NCI-H1092 treated with DMSO at 0.1 percent for 48 hours (cell line): ENCODE data around the gene TXK.

Source experiments
- DNase-seq: peaks from one replicate; lab custom pipeline; 2025; lab: John Stamatoyannopoulos, UW

The TXK gene

DNA sequence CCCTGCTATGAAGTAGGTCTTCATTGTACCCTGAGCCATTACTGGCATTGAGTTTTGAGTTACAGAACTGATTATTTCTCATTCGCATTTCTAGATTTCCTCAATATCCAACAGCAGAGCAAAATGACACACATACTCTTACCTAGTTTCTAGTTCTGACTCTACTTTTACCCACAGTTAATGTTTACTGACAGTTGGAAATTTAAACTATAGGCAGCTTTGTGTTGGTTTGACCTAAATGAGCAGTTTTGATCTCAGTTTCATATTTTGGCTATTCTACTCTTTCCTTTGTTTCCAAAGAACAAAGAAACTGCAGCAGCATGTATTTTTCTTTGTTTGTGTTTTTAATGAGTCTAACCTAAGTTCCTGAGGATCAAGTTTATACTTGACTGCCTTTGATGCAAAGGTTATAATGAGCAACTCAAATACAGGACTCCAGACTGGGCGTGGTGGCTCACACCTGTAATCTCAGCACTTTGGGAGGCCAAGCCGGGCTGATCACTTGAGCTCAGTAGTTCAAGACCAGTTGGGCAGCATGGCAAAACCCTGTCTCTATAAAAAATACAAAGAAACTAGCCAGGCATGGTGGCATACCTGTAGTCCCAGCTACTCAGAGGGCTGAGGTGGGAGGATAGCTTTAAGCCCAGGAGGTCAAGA is 30.4 kb downstream of the TXK start:
- no peak for DNase-seq

DNA sequence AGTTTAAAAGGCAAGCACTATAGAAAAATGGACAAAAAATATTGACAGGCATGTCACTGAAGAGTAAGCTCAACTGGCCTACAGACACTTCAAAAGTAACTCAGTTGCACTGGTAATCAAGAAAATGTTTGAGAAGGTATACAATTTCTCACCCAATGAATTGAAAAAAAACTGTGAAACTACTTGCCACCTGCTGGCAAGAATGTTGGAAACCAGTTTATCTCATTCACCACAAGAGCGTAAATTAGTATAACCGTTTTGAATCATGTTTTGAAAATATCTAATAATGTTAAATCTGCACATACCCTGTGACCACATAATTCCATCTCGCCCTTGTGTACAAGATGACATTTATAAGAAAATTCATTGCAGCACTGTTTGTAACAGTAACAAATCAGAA is 31.7 kb downstream of the TXK start:
- no peak for DNase-seq

DNA sequence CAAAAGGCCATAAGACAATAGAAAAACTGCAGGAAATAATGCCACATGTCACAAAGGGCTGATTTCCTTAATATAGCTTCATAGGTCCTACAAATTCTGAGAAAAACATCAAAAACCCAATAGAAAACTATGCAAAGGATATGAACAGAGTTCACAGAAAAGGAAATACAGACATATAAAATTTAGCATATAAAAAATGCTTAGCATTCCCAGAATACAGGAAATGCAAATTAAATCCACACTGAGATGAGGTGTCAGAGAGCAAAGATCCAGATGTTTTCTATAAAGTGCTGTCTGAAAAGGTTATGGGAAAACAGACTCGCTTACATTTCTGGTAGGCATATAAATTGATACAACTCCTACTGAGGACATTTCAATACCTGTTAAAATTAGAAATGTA is 33.8 kb downstream of the TXK start:
- no peak for DNase-seq

DNA sequence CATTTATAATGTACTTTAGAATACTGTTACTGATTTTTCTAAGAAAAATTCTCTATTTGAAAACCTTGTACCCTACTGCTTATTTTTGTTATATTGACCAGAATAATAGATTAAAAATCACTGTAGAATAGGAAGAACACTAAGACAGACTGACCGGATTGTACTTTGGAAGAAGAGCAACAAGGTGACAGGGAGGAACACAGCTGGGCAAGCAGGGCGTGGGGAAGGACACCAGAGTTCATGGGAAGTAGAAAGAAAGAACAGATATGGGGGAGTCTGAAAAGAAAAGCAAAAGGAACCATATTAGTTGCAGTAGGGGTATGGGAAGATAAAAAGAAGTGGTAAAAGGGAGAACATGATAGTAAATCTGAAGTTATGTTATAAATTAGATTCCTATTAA is 38.6 kb downstream of the TXK start:
- DNase-seq: no peak

DNA sequence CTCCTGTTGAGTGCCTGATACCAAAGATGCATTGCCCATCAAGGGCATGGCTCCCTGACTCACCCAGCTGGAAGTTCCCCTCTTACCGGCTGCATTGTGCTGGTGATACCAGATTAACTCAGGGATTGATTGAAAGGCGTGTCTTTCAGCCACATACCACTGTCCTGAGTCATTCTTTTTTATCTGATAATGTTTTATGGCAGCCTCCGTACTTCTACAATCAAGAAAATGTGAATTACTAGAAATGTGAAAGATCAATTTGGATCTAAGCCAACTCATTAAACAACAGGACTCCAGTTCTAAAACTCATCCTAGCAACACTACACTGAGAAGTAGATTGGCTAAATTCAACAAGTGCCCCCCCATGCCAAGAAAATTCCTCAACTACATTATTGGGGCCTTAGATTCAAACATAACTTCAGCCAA is 40.0 kb downstream of the TXK start:
- DNase-seq: no peak

DNA sequence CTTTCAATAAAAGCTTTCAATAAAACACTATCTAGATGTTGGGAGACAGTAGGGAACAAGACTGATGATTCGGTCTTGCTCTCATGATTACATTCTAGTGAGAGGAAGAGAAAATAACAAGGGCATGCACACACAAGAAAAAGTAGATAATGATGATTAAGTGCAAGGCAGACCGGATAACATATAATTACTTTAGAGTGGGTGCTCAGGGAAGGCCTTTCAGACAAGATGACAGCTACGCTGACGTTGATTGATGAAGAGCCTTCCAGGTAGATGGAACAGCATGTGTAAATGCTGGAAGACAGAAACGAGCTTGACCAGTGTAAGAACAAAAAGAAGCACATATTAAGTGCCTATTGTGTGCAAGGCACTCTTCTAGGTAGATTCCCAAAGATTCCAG is 43.4 kb downstream of the TXK start:
- no peak for DNase-seq

DNA sequence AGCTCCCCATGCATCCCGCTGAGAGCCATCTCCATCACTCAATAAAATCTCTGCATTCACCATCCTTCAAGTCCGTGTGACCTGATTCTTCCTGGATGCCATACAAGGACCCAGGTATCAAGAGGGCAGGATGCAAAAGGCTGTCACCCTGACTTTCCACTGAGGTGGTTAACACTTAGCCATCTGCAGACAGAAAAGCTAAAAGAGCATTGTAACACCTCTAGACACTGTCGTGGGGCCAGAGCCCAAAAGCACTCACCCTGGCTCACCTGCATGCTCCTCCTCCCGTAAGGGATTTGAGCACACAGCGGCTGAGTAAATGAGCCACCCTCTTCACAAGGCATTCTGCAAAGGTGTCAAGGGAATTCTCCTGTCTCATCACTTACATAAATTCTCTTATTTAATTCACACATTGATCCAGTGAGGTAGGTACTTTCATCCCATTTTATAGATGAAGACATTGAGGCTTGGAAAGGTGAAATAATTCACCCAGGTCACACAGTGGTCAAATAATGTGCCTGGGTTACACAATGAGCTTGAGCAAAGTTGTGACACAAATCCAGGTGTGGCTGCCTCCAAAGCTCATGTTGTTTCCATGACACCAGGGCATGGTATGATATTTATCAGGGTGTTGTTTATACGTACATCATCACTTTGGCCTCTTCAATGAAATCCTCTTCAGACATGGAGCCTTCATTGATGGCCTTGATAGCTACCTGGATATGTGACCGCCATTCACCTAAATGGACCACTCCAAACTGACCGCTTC is 48.0 kb downstream of the TXK start:
- no peak for DNase-seq

DNA sequence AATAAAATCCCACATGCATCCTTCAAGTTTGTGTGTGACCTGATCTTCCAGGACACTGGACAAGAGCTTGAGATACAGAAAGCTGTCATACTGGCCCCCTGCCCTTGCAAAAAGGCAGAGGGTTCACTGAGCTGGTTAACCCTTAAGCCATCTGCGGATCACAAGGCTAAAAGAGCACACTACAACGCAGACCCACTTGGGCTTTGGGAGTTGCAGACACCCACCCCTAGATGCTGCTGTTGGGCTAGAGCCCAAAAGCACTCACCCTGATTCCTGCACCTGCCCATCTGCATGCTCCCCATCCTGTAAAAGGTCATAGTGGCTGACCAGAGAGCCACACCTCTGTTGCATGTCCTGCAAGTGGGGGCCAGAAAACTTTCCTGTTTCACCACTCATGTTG is 51.1 kb downstream of the TXK start:
- DNase-seq: no peak

DNA sequence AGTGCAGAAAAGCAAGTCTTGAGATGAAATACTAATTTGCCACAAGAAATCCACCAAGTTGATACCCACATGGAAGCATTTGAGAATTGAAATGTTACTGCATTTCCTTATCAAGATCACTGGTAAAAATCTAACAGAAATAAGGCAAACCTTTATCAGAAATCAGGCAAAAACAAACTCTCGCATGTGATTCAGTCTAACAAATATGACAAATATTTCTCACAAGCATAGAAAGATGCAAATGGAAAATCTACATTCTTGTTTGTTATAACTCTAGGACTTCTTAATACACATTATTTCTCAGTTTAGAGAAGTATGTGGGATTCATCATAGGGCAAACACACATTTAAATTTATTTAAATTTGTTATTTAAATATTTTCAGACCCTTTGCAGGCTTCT is 52.9 kb downstream of the TXK start:
- DNase-seq: no peak

DNA sequence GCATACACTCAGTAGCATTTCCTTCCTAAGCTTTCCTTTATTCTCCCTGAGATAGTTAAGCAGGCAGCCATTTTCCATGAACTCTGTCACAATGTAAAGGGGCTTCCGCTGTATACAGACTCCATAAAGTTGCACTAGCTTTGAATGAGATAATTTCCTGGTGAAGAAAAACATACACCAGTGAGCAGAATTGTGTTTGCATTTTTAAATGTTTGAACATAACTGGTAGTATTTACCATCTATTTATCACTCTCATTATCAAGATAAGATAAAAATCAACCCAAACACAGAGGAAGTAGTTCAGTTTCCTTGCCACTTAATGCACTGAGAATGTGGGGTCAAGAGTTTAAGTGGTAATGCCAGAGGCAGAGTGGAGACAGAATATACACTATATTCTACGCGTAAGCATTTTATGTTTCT is 54.1 kb downstream of the TXK start:
- DNase-seq: no peak

DNA sequence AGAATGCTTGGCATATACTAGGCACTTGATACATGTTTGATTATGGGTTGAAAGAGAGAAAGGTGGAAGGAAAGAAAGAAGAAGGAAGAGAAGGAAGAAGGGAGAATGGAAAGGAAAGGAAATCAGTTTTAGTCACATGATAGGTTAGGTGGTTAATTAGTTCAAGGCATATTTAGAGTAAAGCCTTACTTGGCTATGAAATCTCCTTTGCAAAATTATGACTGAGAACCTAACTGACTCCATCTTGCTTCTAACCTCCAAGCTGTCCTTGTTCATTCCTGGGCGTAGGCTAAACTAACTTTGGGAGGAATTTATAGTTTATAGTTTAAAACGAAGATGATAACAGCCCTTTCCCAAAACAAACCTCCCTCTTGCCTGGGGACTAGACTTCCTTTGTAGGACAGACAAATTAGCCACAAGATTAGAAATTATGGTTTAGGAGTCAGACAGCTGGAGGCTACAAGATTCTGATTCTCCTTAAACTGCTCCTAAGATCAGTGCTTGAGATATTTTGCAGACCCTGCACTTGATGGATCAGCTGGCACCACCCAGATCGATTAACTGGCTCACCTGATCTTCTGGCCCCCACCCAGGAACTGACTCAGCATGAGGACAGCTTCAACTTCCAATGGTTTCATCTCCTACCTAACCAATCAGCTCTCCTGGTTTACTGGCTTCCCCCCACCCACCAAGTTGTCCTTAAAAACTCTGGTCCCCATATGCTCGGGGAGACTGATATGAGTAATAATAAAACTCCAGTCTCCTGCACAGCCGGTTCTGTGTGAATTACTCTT is 55.0 kb downstream of the TXK start:
- DNase-seq: no peak

DNA sequence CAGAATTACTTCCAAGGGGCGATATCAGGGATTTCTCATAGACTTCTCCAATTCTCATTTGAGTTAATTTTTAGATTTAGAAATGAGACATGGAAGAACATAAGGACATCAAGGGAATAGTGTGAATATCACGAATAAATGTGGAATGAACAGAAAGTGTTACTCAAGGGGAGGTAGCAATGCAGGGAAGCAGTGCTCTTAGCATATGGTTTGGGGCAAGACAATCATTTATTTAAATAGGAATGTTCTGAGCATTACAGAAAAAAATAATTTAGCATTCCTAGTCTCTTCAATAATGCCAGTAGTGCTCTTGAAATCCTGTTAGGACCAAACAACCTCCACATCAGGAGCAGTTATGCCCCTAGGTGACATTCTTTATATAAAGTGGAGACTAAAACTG is 55.6 kb downstream of the TXK start:
- no peak for DNase-seq

DNA sequence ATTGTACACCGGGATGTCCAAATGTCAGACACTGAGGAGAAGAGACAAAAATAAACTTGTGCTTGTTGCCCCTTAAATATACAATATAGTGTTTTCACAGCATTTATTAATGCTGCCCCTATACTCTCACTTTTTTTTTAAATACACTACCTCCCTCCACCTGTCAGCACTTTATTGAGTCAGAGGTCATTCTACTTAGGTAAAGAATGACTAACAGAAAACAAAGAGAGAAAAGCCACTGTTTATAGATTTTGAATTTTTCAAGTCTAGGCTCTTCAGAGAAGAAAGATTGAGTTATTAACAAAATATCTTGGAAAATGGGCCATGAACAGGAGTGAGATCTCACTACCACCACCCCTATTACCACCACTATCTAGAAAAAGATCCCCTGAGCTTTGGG is 59.4 kb downstream of the TXK start:
- DNase-seq: no peak

DNA sequence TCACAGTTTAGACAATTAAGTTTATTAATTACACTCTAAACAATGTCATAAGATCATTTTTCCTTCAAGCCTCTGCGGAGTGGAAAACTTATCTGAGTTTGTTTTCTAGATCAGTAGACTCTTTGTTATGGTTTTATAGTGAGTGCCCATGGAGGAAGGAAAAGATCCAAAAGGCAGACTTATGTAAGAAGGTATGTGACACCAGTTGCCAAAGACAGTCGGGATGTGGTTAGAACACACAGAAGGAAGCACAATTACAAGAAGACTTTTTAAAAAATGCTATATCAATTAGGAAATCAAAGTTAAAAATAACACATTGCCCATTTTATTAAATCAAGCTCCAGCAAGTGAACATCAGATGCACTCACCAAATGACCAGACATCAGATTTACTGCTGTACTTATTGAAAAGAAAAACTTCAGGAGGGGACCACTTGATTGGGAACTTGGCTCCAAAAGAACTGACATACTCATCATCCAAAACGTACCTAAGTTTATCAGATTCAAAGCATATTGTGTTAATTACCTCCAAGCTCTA is 60.4 kb downstream of the TXK start:
- DNase-seq: no peak

DNA sequence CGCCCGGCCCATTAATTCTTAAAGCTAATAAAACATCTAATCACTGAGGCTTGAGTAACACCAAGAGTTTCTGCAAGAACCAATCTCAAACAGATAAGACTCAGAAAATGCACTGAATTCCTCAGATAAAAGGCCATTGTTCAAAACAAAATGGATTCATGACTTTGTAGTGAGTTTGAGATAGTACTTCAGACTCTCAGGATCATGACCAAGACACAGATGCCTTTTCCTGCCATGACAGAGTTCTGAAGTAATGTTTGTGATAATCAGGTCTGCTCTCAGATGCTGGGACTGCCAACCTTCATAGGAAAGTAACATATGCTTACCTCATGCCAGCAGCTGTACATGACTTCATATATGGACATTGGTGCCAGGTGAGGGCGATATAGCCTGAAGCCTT is 62.9 kb downstream of the TXK start:
- no peak for DNase-seq

DNA sequence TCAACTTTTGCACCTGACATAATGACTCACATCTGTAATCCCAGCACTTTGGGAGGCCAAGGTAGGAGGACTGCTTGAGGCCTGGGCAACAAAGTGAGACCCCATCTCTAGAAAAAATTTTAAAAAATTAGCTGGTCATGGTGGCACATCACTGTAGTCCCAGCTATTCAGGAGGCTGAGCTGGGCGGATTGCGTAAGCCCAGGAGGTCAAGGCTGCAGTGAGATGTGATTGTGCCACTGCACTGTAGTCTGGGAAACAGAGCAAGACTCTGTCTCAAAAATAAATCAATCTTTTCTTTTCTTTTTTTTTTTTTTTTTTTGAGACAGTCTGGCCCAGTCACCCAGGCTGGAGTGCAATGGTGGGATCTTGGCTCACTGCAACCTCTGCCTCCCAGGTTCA is 65.0 kb downstream of the TXK start:
- DNase-seq: no peak

DNA sequence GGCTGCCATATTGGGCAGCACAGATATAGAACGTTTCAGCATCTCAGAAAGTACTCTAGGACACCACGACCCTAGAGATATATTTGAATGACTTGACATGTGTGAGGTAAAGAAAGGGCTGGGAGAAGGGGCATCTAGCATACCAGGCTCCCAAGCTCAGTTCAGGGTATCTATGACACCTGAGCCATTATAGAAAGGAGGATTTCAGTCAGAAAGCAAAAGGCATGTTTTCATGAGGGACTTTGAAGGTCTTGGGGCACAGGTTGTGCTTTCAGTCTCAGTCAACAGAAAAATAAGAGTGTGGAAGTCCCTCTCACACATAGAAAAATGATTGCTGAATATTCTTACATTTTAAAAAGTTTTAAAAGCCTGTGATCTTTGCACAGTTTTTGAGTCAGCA is 65.9 kb downstream of the TXK start:
- DNase-seq: no peak

DNA sequence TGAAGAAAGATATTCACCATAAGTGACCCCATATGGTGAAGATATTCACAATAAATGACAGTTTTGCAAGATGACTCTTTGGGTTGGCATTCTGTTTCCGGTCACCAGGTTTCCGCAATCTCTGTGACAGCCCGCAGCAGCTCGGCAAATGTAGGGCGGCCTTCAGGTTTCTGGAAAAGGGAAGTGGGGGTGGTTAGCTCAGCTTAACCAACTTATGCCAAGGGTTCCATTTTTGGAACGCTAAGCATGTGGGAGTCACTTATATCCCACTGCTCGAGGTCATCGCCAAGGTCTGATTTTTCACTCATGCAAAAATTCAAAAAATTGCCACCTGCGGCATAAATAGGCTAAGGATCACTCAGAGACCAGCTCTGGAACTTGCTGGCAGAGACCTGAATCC is 66.5 kb downstream of the TXK start:
- DNase-seq: no peak

DNA sequence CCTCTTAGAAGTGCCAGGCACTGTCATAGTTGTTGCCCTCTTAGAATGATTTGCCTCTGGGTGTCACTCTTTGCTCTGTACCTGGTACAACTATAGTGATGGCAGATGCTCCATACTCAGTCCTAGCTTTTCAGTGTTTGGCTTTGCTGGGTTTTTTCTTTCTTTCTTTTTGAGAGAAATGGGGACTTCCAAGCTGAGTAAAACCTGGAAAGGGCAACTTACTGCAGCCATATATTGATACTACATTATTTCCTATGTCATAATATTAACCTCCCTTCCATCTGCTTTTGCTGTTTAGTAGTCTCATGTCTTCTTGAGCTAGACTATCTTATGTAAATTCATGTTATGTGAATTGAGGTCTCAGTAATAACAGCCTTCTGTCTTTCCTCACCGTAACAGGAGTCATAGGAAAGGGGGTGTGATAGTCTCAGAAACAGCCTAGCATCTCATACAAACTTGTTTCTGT is 68.4 kb downstream of the TXK start:
- no peak for DNase-seq

DNA sequence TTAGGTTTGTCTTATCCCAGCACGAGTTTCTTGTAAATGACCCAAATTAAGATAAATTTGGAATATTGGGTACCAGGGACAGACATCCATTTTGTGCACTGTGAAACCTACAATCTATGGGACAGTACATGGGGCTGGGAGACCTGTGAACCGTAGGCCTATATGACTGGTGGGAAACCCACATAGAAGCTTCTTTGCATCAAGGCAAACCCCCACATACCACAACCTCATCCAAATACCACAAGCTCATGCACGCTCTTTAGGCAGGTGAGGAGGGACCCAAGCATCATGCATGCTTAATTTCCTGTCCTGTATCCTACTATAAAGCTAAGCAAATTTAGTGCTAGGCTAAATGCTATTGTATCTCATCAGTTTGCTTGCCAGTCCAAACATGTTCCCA is 69.7 kb downstream of the TXK start:
- DNase-seq: no peak

DNA sequence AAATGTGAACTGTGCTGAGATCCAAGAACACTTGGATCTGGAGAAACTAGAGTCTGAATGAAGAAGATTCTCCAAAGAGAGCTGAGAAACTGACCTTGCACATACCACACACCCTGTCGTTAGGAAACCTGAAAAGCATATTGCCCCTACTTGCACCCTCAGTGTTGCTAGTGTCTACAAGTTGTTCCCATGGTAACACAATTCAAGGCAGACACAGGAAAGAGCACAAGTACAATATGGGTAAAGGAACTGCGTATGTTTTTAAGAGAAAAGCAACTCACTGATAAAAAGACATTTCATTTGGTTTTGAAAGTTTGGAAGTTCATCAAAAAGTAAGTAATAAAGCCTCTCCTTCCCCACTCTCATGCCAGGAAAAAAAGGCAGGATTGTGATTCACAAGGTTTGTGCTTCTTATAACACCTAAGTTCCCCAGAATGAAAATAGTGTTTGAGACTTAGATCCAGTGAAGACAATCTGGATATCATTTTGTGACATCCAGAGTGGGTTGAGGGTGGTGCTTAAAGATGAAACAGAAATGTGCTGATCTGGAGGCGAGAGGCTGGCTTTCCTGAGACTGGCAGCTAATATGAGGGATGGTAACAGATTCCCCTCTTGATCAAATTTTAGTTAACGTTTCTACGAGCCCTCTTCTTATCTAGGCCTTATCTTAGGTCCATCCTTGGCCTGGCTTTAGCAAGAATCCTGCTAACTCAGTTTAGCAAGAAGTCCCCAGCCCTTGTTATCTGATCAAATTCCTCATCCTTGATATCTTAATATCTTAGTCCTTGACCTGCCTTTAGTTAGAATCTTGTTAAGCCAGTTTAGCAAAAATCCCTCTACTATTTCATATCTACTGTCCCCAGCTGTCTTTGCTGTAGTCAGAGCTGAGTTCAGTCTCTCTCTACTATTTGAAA is 75.2 kb downstream of the TXK start:
- no peak for DNase-seq

DNA sequence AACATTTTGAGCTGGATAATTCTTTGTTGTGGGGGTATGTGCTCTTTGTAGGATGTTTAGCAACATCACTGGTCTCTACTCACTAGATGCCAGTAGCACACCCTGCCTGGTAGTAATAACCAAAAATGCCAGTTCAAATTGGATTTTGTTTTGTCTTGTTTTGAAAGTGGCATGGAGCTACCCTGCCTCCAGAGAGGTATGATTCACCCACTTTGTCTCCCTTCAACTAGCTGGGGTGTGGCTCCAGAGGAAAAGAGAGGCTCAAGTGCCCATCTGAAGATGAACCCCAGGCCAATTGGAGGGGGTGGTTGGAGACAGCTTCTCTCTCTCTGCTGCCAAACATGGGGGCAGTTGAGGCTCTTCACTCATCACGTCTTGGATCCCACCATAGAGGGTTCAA is 83.0 kb downstream of the TXK start:
- no peak for DNase-seq
